GM18498 (cell line): ENCODE results near the gene MED31.
"Not testable (repeated sequence)": the region's sequence is repeated elsewhere in the genome, so short reads cannot be mapped to it uniquely, and the experiment has no call there.

ENCODE experiments used
- ATAC-seq: cut with Tn5 transposase; IDR thresholded peaks from one replicate; pipeline ENCODE4 v1.9.1; 2021; ENCODE audit warnings: mild to moderate bottlenecking, moderate library complexity; ENCODE audit not compliant: unreplicated experiment

Gene MED31

GRCh38 chr17:6632530-6632929, 18.9 kb downstream of the MED31 start:
- no peak for ATAC-seq

- no peak for ATAC-seq
These were observed 21.0 kb downstream of the MED31 start for GRCh38 chr17:6630390-6630789.

- ATAC-seq, result no peak
These were observed 24.4 kb downstream of the MED31 start for GRCh38 chr17:6627019-6627418.

- no peak for ATAC-seq
These were observed 24.8 kb downstream of the MED31 start for GRCh38 chr17:6626616-6627015.

GRCh38 chr17:6623941-6624340, 27.5 kb downstream of the MED31 start:
- ATAC-seq, result no peak

GRCh38 chr17:6611231-6611630, 40.2 kb downstream of the MED31 start:
- no peak for ATAC-seq

GRCh38 chr17:6610011-6610410, 41.4 kb downstream of the MED31 start:
- ATAC-seq, result no peak

GRCh38 chr17:6608321-6608720, 43.1 kb downstream of the MED31 start:
- ATAC-seq, result no peak

- no peak for ATAC-seq
These were observed 46.3 kb downstream of the MED31 start for GRCh38 chr17:6605142-6605541.

GRCh38 chr17:6603744-6604325, 47.6 kb downstream of the MED31 start:
- ATAC-seq, result no peak

GRCh38 chr17:6602141-6602540, 49.3 kb downstream of the MED31 start:
- ATAC-seq, result no peak

- no peak for ATAC-seq
These were observed 52.0 kb downstream of the MED31 start for GRCh38 chr17:6599364-6599763.

- ATAC-seq, result no peak
These were observed 53.7 kb downstream of the MED31 start for GRCh38 chr17:6597727-6598126.

- ATAC-seq, result no peak
These were observed 54.5 kb downstream of the MED31 start for GRCh38 chr17:6596941-6597340.

- ATAC-seq, result no peak
These were observed 54.9 kb downstream of the MED31 start for GRCh38 chr17:6596511-6596910.

GRCh38 chr17:6596081-6596480, 55.3 kb downstream of the MED31 start:
- no peak for ATAC-seq

- not testable (repeated sequence) for ATAC-seq
These were observed 58.0 kb downstream of the MED31 start for GRCh38 chr17:6593371-6593770.
